ENCODE results near the gene CACNA1H.

CACNA1H gene

GRCh38 chr16:1142911-1143310, 10.0 kb upstream of the CACNA1H start:
- no peak for DNase-seq (ENCODE audit: low read depth)

DNA sequence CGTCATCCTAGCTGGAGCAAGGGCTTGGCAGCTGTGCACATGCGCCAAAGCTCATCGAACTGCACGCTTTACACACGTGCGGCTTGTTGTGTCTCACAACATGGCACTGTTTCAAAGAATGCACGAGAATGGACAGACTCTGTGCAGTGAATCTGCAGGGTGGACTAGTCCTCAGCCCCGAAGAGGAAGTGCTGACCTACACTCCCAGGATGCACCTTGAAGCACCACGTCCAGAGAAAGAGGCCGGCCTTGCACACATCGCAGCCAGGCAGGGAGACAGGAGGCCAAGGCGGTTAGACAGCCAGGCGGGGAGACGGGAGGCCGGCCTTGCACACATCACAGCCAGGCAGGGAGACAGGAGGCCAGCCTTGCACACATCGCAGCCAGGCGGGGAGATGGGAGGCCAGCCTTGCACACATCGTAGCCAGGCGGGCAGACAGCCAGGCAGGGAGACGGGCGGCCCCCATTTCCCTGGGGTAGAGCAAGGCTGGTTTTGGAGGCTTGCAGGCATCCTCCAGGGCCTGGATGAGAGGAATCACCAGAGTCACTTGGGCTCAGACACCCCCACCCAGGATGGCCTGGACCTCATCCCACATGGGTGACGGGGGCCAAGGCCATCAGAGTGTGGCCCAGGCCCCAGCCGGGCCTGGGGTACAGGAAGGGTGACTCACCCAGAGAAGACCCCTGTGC, 9.0 kb upstream of the CACNA1H start:
- DNase-seq (ENCODE audit: low read depth), result no peak

DNA sequence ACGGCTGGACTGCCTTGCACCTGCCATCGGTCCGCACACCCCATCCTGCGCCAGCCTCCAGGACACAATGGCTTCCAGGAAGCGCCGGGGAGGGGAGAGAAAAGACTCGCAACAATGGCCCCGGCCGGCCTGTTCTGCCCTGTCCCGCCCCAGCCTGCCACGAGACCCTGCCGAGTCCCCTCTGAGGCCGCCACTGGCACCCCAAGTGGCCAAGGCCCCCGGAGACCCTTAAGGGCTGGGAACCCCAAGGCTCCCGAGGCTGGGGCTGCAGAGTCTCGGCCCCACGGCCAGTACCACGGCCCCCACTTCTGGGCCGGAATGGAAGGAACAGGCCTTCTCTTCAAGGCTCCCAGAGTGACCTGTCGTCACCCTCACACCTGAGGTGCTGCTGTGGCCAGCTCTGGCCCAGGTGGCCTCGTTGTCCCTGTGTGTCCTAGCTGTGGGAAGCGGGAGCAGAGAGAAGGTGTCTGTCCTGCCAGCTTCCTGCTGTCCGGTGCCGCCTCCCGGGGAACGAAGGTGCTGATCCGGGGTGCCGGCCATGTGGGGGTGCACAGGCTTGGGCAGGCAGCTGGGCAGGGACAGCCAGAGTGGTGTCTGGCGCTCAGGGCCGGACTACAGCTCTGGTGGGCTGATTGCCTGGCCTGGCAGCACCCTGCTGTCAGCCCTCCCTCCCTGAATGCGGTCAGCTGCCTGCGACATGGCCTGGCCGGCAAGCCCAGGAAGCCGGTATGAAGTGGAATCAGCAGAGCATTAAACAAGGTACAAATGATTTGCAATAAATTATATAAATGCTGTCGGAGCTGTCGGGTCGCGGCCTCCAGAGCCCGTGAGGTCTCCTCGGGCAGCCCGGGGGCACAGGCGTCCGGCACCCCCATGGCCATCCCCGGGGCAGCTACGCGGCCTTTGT, 8.2 kb upstream of the CACNA1H start:
- DNase-seq (ENCODE audit: low read depth), result no peak

DNA sequence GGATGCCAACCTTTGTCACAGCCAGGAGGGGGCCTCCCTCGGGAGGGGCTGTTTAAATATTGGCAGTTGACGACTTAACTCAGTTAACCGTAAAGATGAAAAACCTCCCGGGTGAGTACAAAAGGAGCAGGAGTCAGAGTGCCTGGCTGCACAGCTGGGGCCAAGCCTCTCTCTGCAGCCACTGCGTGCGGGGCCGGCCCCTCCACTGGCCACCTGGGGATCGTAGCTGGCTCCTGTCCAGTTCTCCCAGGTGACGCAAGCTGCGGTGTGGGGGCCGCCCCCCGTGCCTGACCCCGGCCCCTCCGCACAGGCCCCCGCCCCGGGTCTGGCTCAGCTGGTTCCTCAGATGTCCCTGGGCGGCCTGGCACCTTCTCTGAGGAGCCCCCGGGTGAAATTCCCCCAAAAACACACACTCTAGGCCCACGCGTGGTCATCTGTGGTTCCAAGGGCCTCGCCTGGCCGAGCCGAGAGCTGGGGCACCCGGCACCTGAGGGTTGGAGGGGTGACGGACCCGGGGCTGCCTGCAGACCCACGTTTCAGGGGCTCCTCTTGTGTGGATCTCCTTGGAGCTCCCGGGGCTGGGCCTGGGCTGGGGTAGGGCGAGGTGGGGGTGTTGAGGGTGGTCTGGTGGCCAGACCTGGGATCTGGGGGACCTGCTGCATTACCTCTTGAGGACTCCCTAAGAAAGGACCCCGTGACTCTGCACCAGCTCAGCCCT, 7.4 kb upstream of the CACNA1H start:
- DNase-seq (ENCODE audit: low read depth), result no peak

DNA sequence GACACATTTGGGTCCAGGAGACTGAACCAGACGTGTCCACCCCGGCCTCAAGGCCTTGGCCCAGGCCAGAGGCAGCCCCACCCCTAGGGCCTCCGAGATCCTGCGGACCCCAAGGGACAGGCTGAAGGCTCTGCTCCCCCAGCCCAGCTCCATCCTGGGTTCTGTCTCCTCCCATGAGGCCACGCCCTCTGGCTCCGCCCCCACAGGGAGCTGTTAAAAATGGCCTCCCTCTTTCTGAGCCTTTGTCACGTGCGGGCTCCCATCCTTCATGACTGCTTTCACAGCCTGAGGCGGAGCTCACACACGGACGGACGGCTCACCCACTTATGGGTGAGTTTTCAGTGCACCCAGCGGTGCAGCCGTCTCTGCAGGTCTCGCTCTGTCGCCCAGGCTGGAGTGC, 6.5 kb upstream of the CACNA1H start:
- DNase-seq (ENCODE audit: low read depth), result peak; percentile 15

GRCh38 chr16:1147027-1147426, 5.9 kb upstream of the CACNA1H start:
- no peak for DNase-seq (ENCODE audit: low read depth)

DNA sequence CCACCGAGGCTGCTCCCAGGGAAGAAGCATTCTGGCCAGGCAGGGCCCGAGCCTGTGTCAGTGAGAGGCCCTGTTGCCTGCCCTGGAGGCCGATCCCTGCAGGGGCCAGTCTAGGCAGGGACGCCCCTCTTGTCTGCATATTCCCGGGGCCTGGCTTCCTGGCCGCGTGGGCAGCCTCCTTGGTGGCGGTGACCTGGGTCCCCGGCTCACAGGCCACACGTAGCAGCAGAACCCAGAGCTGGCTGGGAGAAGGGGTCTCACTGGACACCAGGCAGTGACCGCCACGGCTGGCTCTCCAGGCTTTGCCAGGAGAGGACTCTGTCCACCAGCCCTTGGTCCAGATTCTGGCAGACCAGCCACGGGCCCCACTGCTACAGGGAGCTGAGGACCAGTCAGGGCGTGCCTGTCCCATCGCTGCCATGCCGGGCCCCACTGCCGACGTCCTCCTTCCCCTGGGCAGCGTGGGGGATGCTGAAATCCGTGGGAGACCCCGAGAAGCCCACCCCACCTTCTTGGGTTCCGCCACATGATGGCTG, 3.7 kb upstream of the CACNA1H start:
- DNase-seq (ENCODE audit: low read depth), result no peak

- peak; percentile 6 for DNase-seq (ENCODE audit: low read depth)
Measured at GRCh38 chr16:1150511-1150982, 2.4 kb upstream of the CACNA1H start.

- DNase-seq (ENCODE audit: low read depth), result no peak
Measured at GRCh38 chr16:1151424-1152122, 1.3 kb upstream of the CACNA1H start.

- peak; percentile 17 for DNase-seq (ENCODE audit: low read depth)
Measured at GRCh38 chr16:1152123-1152638, 725 bp upstream of the CACNA1H start.

DNA sequence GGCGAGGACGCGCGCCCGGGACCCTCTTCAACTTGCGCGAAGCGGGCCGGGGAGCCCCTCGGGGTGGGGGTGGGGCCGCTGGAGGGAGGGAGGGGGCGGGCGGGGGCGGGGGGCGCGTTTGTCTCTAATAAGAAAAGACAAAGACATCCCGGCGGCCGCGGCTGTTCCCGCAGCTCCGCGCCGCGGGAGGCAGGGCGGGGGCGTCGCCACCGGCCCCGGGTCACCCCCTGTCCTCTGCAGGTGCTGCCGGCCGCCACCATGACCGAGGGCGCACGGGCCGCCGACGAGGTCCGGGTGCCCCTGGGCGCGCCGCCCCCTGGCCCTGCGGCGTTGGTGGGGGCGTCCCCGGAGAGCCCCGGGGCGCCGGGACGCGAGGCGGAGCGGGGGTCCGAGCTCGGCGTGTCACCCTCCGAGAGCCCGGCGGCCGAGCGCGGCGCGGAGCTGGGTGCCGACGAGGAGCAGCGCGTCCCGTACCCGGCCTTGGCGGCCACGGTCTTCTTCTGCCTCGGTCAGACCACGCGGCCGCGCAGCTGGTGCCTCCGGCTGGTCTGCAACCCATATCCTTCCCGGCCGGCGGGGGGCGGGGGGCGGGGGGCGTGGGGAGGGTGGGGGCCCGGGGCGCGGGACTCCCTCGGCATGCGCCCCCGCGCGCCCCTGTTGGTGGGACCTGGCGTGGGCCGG, 714 bp downstream of the CACNA1H start:
- DNase-seq (ENCODE audit: low read depth), result no peak

DNA sequence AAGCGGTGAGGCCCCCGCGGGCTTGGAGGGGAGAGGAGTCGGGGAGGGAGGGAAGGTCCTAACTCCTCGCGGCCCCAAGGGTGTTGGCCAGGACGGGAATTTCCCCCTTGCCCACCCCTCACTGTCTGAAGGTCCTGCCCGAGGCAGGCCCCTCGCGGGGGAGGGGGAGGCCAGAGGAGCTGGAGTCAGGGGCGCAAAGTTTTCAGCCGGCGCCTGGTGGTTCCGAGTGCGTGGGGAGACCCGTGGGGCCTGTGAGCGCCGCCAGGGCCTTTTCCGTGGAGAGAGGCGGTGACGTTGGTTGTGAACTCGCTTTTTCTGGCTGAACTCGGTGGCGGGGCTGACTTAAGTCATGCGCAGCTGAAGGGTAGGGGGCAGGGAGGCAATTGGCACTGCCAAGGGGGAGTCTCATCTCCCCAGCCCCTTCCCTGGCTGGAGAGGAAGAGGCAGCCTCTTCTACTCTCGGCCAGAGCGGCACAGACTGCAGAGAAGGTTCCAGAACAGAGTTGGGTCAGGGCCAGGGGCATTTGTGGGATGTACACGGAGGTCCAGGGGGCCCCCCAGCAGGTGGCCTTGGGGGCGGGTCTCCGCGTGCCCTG, 1.5 kb downstream of the CACNA1H start:
- DNase-seq (ENCODE audit: low read depth), result no peak

- no peak for DNase-seq (ENCODE audit: low read depth)
Measured at GRCh38 chr16:1154887-1155331, 2.0 kb downstream of the CACNA1H start.

DNA sequence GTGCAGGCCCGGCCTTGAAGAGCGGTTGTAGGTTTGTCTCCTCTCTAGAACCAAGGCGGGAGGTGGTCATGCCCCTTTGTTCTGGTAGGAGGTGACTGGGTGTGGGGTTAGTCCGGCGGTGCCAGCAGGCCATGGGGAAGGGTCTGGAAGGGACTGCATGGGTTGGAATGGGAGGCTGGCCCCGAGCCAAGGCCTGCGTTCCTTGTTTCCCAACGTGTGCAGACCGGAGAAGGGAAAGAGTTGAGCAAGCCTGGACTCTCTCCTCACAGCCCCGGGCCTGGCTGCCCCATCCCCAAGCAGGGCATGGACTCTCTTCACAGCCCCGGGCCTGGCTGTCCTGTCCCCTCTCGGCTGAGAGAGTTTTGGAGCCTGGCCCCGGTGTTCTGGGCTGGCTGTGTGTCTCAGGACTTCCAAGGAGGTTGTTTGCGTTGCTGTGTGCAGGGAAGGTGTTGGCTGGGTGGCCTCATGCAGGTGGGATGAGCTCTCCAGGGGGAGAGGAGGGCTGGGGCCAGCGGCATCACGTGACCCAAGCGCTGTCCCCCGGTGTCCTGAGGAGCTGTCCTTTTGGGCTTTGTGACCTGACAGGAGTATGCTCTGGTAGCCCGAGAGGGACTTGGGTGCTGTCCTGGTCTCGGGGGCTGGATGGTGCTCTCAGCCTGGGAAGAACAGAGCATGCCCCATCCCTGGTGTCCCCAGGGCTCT, 2.6 kb downstream of the CACNA1H start:
- DNase-seq (ENCODE audit: low read depth), result no peak

- DNase-seq (ENCODE audit: low read depth), result no peak
Measured at GRCh38 chr16:1156055-1156982, 3.4 kb downstream of the CACNA1H start.

GRCh38 chr16:1156983-1157638, 4.2 kb downstream of the CACNA1H start:
- DNase-seq (ENCODE audit: low read depth), result no peak

- no peak for DNase-seq (ENCODE audit: low read depth)
Measured at GRCh38 chr16:1157639-1158455, 4.9 kb downstream of the CACNA1H start.

Measured in stimulated activated CD8-positive, alpha-beta memory T cell treated with anti-CD3 and anti-CD28 coated beads, Interleukin-4, amount 100 ng/mL, for 24 hours (primary cell).